C4-2B (cell line): Measurements from ENCODE around the gene PHF2.

ENCODE experiments used
- CTCF ChIP-seq: fragments of 450-650 bp; conservative IDR thresholded peaks from 2 replicates; pipeline ENCODE4 v1.5.1; 2017; ENCODE audit warnings: mild to moderate bottlenecking
- ZFX ChIP-seq: fragments of 450-650 bp; IDR thresholded peaks from 2 replicates; pipeline ENCODE4 v1.6.1; 2017

DNA sequence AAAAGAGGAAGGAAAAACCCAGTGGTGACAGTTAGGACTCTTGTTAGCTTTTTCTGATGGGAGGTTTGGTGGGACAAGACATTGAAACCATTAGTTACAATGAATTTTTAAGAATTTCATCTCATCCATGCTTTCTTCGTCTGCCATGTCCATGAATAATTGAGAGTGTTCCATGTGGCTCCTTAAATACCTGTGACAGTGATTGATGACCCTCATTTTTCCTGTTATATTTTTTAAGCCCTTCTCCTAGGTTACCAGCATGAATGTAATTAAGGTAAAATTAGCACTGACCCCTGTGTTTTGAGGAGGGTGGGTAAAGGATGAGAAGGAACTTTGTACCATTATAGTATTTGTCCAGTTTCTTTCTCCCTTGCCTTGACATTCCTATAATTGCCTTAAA, 23.5 kb upstream of the PHF2 start:
- no peak for TF ChIP-seq CTCF
- TF ChIP-seq ZFX: no peak
